HEK293T (cell line): ENCODE results near the gene SNX3.

Experiments
- BHLHE40 ChIP-seq: fragments of 450-650 bp; IDR thresholded peaks from 2 replicates; pipeline ENCODE4 v1.6.1; 2016; ENCODE audit warnings: mild to moderate bottlenecking, moderate library complexity, borderline replicate concordance
- FOXK2 ChIP-seq: fragments of 450-650 bp; IDR thresholded peaks from 2 replicates; pipeline ENCODE4 v1.6.1; 2016; ENCODE audit warnings: mild to moderate bottlenecking
- FOXM1 ChIP-seq: fragments of 450-650 bp; IDR thresholded peaks from 2 replicates; pipeline ENCODE4 v1.6.1; 2017; ENCODE audit warnings: mild to moderate bottlenecking, borderline replicate concordance
- LEF1 ChIP-seq: fragments of 450-650 bp; IDR thresholded peaks from 2 replicates; pipeline ENCODE4 v1.6.1; 2017; ENCODE audit warnings: mild to moderate bottlenecking, borderline replicate concordance
- NFRKB ChIP-seq: fragments of 450-650 bp; IDR thresholded peaks from 2 replicates; pipeline ENCODE4 v1.6.1; 2016; ENCODE audit warnings: mild to moderate bottlenecking, moderate library complexity
- SP1 ChIP-seq: fragments of 450-650 bp; IDR thresholded peaks from 2 replicates; pipeline ENCODE4 v1.6.1; 2017
- SUZ12 ChIP-seq: fragments of 450-650 bp; IDR thresholded peaks from 2 replicates; pipeline ENCODE4 v1.6.1; 2016; ENCODE audit warnings: mild to moderate bottlenecking
- TARDBP ChIP-seq: fragments of 450-650 bp; IDR thresholded peaks from 2 replicates; pipeline ENCODE4 v1.6.1; 2016
- ZNF384 ChIP-seq: fragments of 450-650 bp; IDR thresholded peaks from 2 replicates; pipeline ENCODE4 v1.6.1; 2016

- TF ChIP-seq FOXK2, result no peak
- TF ChIP-seq NFRKB, result no peak
- no peak for TF ChIP-seq SUZ12
- TF ChIP-seq BHLHE40, result no peak
- TF ChIP-seq TARDBP, result no peak
- 0 out of 2 replicates have a peak, but pooled peaks have one; percentile 28 for TF ChIP-seq LEF1
- TF ChIP-seq ZNF384, result no peak
- no peak for TF ChIP-seq FOXM1
- TF ChIP-seq SP1, result no peak
Observed at GRCh38 chr6:108260809-108261569, at the start of gene SNX3.
